Keratinocyte (primary cell): ENCODE data around the gene INSRR.

Experiments
- CTCF ChIP-seq, 3 experiments: IDR thresholded peaks in 1 of 3; conservative IDR thresholded peaks in 1 of 3; optimal IDR thresholded peaks in 1 of 3; 2 replicates in 2 of 3; 3 replicates in 1 of 3; pipeline versions ENCODE3 to v1.5.1; 2011; ENCODE audit warnings: low read length in 3 of 3, mild to moderate bottlenecking in 3 of 3, moderate library complexity in 2 of 3, control low read depth in 1 of 3, inconsistent platforms in 1 of 3; ENCODE audit not compliant: insufficient read depth in 2 of 3; ENCODE audit errors: extremely low read depth in 1 of 3
- EZH2 ChIP-seq: IDR thresholded peaks from one replicate; pipeline ENCODE4 v1.6.1; 2012; ENCODE audit warnings: inconsistent platforms, mild to moderate bottlenecking, low read length, moderate library complexity

- no peak for TF ChIP-seq CTCF (optimal IDR thresholded peaks at IDR 0.05 in 1 of 3, IDR thresholded peaks at IDR 0.05 in 1 of 3, conservative IDR thresholded peaks at IDR 0.05 in 1 of 3; ENCODE audit: extremely low read depth in 1 of 3, insufficient read depth in 2 of 3, low read length in 3 of 3)
- TF ChIP-seq EZH2: no peak
Observed at GRCh38 chr1:156840898-156841279, 18.0 kb downstream of the INSRR start.
